DND-41 (cell line): Measurements from ENCODE around the gene KLF13.
A peak's percentile ranks its signal among the peaks of the same experiment; 100 is the strongest.

Experiments
- ATAC-seq: fragments of 200-7000 bp; cut with Tn5 transposase; 3 replicates; pipeline ENCODE4 v1.9.1; 2021; ENCODE audit warnings: low read depth; ENCODE audit not compliant: insufficient read depth
- DNase-seq: peaks from one replicate; pipeline ENCODE4 v3.0.0-alpha.2; 2020
- H2AFZ ChIP-seq: 2 replicates; pipeline ENCODE4 v1.6.0; 2012; ENCODE audit warnings: low read depth, low read length
- H3K27ac ChIP-seq: 2 replicates; pipeline ENCODE4 v1.5.1; 2012; ENCODE audit warnings: low read length, inconsistent platforms
- H3K27me3 ChIP-seq: fragments of 200-600 bp; sonication (generic); 2 replicates; pipeline ENCODE4 v1.6.0; 2012; ENCODE audit warnings: low read length, mild to moderate bottlenecking, inconsistent platforms; ENCODE audit not compliant: insufficient read depth, poor library complexity
- H3K36me3 ChIP-seq: 2 replicates; pipeline ENCODE4 v1.5.1; 2012; ENCODE audit warnings: low read length, inconsistent platforms; ENCODE audit not compliant: insufficient read depth
- H3K4me1 ChIP-seq: 2 replicates; pipeline ENCODE4 v1.5.1; 2012; ENCODE audit warnings: mild to moderate bottlenecking, low read length; ENCODE audit not compliant: insufficient read depth
- H3K4me2 ChIP-seq: 2 replicates; pipeline ENCODE4 v1.6.0; 2012; ENCODE audit warnings: mild to moderate bottlenecking, moderate library complexity, low read length, inconsistent platforms; ENCODE audit not compliant: insufficient read depth
- H3K4me3 ChIP-seq, 2 experiments: fragments of 200-600 bp in 1 of 2; shearing (Covaris generic) in 1 of 2; 2 replicates each; pipeline ENCODE4 v1.5.1; 2012 to 2016; ENCODE audit warnings: inconsistent platforms in 2 of 2, low read length in 2 of 2, mild to moderate bottlenecking in 2 of 2, low read depth in 1 of 2, moderate library complexity in 1 of 2
- H3K79me2 ChIP-seq: 2 replicates; pipeline ENCODE4 v1.6.0; 2012; ENCODE audit warnings: low read length, inconsistent platforms; ENCODE audit not compliant: insufficient read depth
- H3K9ac ChIP-seq: 2 replicates; pipeline ENCODE4 v1.6.0; 2012; ENCODE audit warnings: low read depth, mild to moderate bottlenecking, inconsistent platforms, low read length, moderate library complexity
- H3K9me3 ChIP-seq: 2 replicates; pipeline ENCODE4 v1.5.1; 2012; ENCODE audit warnings: low read length, moderate library complexity, mild to moderate bottlenecking, inconsistent platforms; ENCODE audit not compliant: insufficient read depth, severe bottlenecking
- H4K20me1 ChIP-seq: 2 replicates; pipeline ENCODE4 v1.6.0; 2012; ENCODE audit warnings: low read length; ENCODE audit not compliant: insufficient read depth
- CTCF ChIP-seq: IDR thresholded peaks from 2 replicates; pipeline ENCODE4 v1.5.1; 2012; ENCODE audit warnings: borderline replicate concordance, low read length, moderate library complexity, mild to moderate bottlenecking; ENCODE audit not compliant: poor library complexity, severe bottlenecking; ENCODE audit errors: extremely low read depth
- EZH2 ChIP-seq: IDR thresholded peaks from 3 replicates; pipeline ENCODE4 v1.6.1; 2012; ENCODE audit warnings: borderline replicate concordance, low read depth, mild to moderate bottlenecking, moderate library complexity, low read length, inconsistent platforms; ENCODE audit not compliant: severe bottlenecking

Gene KLF13

GRCh38 chr15:31392761-31393401, 66.2 kb downstream of the KLF13 start:
- peak overlapping the region; percentile 63 for H3K4me2 ChIP-seq
- peaks cover 25% of the 10 kb centered on the region for H3K4me1 ChIP-seq
- no peaks in the 10 kb centered on the region for H3K79me2 ChIP-seq
- peak overlapping the region in 1 of 2 experiments; percentile 49; a peak in 2 of 4 replicates for H3K4me3 ChIP-seq
- H3K27me3 ChIP-seq: no peaks in the 10 kb centered on the region
- H4K20me1 ChIP-seq: no peaks in the 10 kb centered on the region
- TF ChIP-seq EZH2: no peak
- TF ChIP-seq CTCF: no peak
- peak overlapping the region; percentile 48 for H3K9ac ChIP-seq
- no peaks in the 10 kb centered on the region for H3K9me3 ChIP-seq
- DNase-seq (no peak), ATAC-seq (peak; percentile 44)
- H3K36me3 ChIP-seq: no peaks in the 10 kb centered on the region
- H2AFZ ChIP-seq: no peak overlapping the region
- no peak overlapping the region for H3K27ac ChIP-seq

- no peak overlapping the region for H2AFZ ChIP-seq
- peak overlapping the region; percentile 48; the same call in 1 of the 2 replicates for H3K9ac ChIP-seq
- H3K4me3 ChIP-seq: peak overlapping the region in 1 of 2 experiments; percentile 38; a peak in 2 of 4 replicates
- H3K4me2 ChIP-seq: peak overlapping the region; percentile 63
- TF ChIP-seq CTCF (no peak), EZH2 (no peak)
- H3K9me3 ChIP-seq: no peaks in the 10 kb centered on the region
- ATAC-seq (peak; percentile 78), DNase-seq (peak; percentile 69)
- no peaks in the 10 kb centered on the region for H4K20me1 ChIP-seq
- no peaks in the 10 kb centered on the region for H3K27me3 ChIP-seq
- peak overlapping the region; percentile 60 for H3K27ac ChIP-seq
- peaks cover 26% of the 10 kb centered on the region for H3K4me1 ChIP-seq
- H3K79me2 ChIP-seq: no peaks in the 10 kb centered on the region
- H3K36me3 ChIP-seq: no peaks in the 10 kb centered on the region
These were observed 66.9 kb downstream of the KLF13 start for GRCh38 chr15:31393444-31394091.

GRCh38 chr15:31396881-31397560, 70.4 kb downstream of the KLF13 start:
- Histone ChIP-seq H3K27me3 (no peaks in the 10 kb centered on the region), H3K36me3 (no peaks in the 10 kb centered on the region), H3K4me3 (no peak overlapping the region), H3K79me2 (no peaks in the 10 kb centered on the region), H3K9me3 (no peaks in the 10 kb centered on the region), H3K4me1 (peaks cover 24% of the 10 kb centered on the region), H3K4me2 (no peak overlapping the region), H3K9ac (no peak overlapping the region), H3K27ac (no peak overlapping the region), H2AFZ (no peak overlapping the region), H4K20me1 (no peaks in the 10 kb centered on the region)
- ATAC-seq: no peak
- TF ChIP-seq EZH2 (no peak), CTCF (no peak)
- DNase-seq: no peak
